Measurements from ENCODE around the gene PDE4D.

DNA sequence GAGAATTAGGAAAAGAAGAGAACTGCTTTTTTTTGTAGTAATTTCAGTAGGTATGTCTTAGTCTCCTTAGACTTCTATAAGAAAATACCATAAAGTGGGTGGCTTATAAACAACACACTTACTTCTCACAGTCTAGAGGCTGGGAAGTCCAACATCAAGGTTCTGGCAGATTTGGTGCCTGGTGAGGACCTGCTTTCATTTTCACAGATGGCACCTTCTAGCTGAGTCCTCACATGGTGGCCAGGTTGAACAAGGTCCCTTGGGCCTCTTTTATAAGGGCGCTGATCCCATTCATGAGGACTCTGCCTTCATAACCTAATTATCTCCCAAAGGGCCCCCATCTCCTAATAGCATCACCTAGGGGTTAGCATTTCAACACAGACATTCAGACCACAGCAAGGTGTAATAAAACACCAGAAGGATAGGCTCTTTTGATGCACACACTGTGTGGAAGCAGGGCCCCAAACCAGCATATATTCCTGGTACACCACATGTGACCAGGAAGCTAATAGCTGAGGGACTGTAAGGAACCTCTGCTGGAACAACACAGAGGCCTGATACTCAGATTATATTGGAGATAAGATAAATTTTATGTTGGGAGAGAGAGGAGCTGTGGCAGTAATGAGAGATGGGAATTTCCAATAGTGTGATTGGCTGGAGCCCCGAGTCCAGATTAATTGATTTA, 925.8 kb downstream of the PDE4D start:
- TF ChIP-seq CTCF (conservative IDR thresholded peaks at IDR 0.05 in 1 of 2, IDR thresholded peaks at IDR 0.05 in 1 of 2; ENCODE audit: extremely low read depth in 1 of 2, insufficient read depth in 1 of 2, low read depth in 1 of 2, low read length in 2 of 2): no peak
- no peak for TF ChIP-seq EZH2 (IDR thresholded peaks at IDR 0.05; ENCODE audit: borderline replicate concordance, low read length)
